MM.1S (cell line): Measurements from ENCODE around the gene PKN1.

Experiments used
- DNase-seq: peaks from one replicate; pipeline ENCODE4 v3.0.0-alpha.2; 2015
- H2AFZ ChIP-seq: fragments of 300-600 bp; sonication (generic); 2 replicates; pipeline ENCODE4 v1.6.0; 2016; ENCODE audit warnings: antibody characterized with exemption, low read length
- H3F3A ChIP-seq: fragments of 300-600 bp; sonication (generic); 2 replicates; pipeline ENCODE4 v1.6.1; 2016; ENCODE audit warnings: mild to moderate bottlenecking, antibody characterized with exemption, low read length, moderate library complexity, mixed read lengths; ENCODE audit not compliant: insufficient read depth
- H3K27ac ChIP-seq: fragments of 300-600 bp; sonication (generic); 2 replicates; pipeline ENCODE4 v1.5.1; 2016; ENCODE audit warnings: mild to moderate bottlenecking, low read length
- H3K27me3 ChIP-seq: fragments of 300-600 bp; sonication (generic); replicated peaks from 2 replicates; pipeline ENCODE4 v1.6.0; 2016; ENCODE audit warnings: low read length; ENCODE audit not compliant: insufficient read depth
- H3K36me3 ChIP-seq: fragments of 300-600 bp; sonication (generic); replicated peaks from 2 replicates; pipeline ENCODE4 v1.6.1; 2016; ENCODE audit warnings: mild to moderate bottlenecking, low read length, mixed read lengths; ENCODE audit not compliant: insufficient read depth
- H3K4me1 ChIP-seq: fragments of 300-600 bp; sonication (generic); 2 replicates; pipeline ENCODE4 v1.6.1; 2016; ENCODE audit warnings: low read length, mixed read lengths
- H3K4me2 ChIP-seq: fragments of 300-600 bp; sonication (generic); 2 replicates; pipeline ENCODE4 v1.6.0; 2016; ENCODE audit warnings: low read depth, low read length
- H3K4me3 ChIP-seq: fragments of 300-600 bp; sonication (generic); 2 replicates; pipeline ENCODE4 v1.5.1; 2016; ENCODE audit warnings: low read length, mixed read lengths
- H3K79me2 ChIP-seq: fragments of 300-600 bp; sonication (generic); 2 replicates; pipeline ENCODE4 v1.6.1; 2016; ENCODE audit warnings: mixed run types, low read length, mixed read lengths
- H3K9ac ChIP-seq: fragments of 300-600 bp; sonication (generic); 2 replicates; pipeline ENCODE4 v1.6.1; 2016; ENCODE audit warnings: low read length, mixed read lengths
- H3K9me2 ChIP-seq: fragments of 300-600 bp; sonication (generic); replicated peaks from 2 replicates; pipeline ENCODE4 v1.6.1; 2016; ENCODE audit warnings: mild to moderate bottlenecking, low read length, mixed read lengths; ENCODE audit not compliant: insufficient read depth
- H3K9me3 ChIP-seq: fragments of 300-600 bp; sonication (generic); replicated peaks from 2 replicates; pipeline ENCODE4 v1.6.1; 2016; ENCODE audit warnings: mild to moderate bottlenecking, low read length, mixed read lengths; ENCODE audit not compliant: insufficient read depth
- H4K20me1 ChIP-seq: fragments of 300-600 bp; sonication (generic); 2 replicates; pipeline ENCODE4 v1.6.1; 2016; ENCODE audit warnings: mild to moderate bottlenecking, low read length, moderate library complexity, mixed read lengths; ENCODE audit not compliant: insufficient read depth
- CTCF ChIP-seq: fragments of 300-600 bp; sonication (generic); IDR thresholded peaks from 2 replicates; pipeline ENCODE4 v1.5.1; 2016; ENCODE audit warnings: antibody characterized with exemption, low read length, mixed read lengths
- EZH2 ChIP-seq: fragments of 300-600 bp; sonication (generic); optimal IDR thresholded peaks from 2 replicates; pipeline ENCODE3; 2017; ENCODE audit warnings: low read depth, mild to moderate bottlenecking, antibody characterized with exemption, low read length, mixed read lengths
- EZH2phosphoT487 ChIP-seq: fragments of 300-600 bp; sonication (generic); IDR thresholded peaks from 2 replicates; pipeline ENCODE4 v1.6.1; 2018; ENCODE audit warnings: antibody characterized with exemption, low read length

Gene PKN1

GRCh38 chr19:14413693-14414181, 19.4 kb upstream of the PKN1 start:
- Histone ChIP-seq H3K27ac (no peak overlapping the region), H3K9ac (no peak overlapping the region), H3K79me2 (peaks cover 88% of the 10 kb centered on the region), H4K20me1 (peaks cover 81% of the 10 kb centered on the region), H3K4me3 (no peak overlapping the region), H3K36me3 (peaks cover 35% of the 10 kb centered on the region), H3K4me2 (no peak overlapping the region), H3K9me3 (no peaks in the 10 kb centered on the region), H2AFZ (no peak overlapping the region), H3K9me2 (no peaks in the 10 kb centered on the region), H3K4me1 (peaks cover 11% of the 10 kb centered on the region), H3K27me3 (no peaks in the 10 kb centered on the region), H3F3A (peaks cover 20% of the 10 kb centered on the region)
- DNase-seq: no peak
- TF ChIP-seq EZH2phosphoT487 (no peak), CTCF (no peak), EZH2 (no peak)

GRCh38 chr19:14414926-14415690, 18.0 kb upstream of the PKN1 start:
- Histone ChIP-seq H3F3A (peaks cover 12% of the 10 kb centered on the region), H3K4me2 (no peak overlapping the region), H4K20me1 (peaks cover 72% of the 10 kb centered on the region), H3K79me2 (peaks cover 89% of the 10 kb centered on the region), H3K4me3 (no peak overlapping the region), H3K36me3 (peaks cover 32% of the 10 kb centered on the region), H3K27me3 (no peaks in the 10 kb centered on the region), H3K4me1 (peaks cover 11% of the 10 kb centered on the region), H2AFZ (no peak overlapping the region), H3K9me3 (no peaks in the 10 kb centered on the region), H3K9me2 (no peaks in the 10 kb centered on the region), H3K27ac (no peak overlapping the region), H3K9ac (no peak overlapping the region)
- TF ChIP-seq EZH2phosphoT487 (no peak), CTCF (no peak), EZH2 (no peak)
- no peak for DNase-seq

GRCh38 chr19:14416817-14417231, 16.3 kb upstream of the PKN1 start:
- H3K79me2 ChIP-seq: peaks cover 77% of the 10 kb centered on the region
- peak overlapping the region; percentile 24; the same call in 1 of the 2 replicates for H3K4me3 ChIP-seq
- H3K36me3 ChIP-seq: peaks cover 19% of the 10 kb centered on the region; the same call in 1 of the 2 replicates
- DNase-seq: no peak
- TF ChIP-seq EZH2phosphoT487 (no peak), CTCF (no peak), EZH2 (no peak)
- no peaks in the 10 kb centered on the region for H3K9me3 ChIP-seq
- H3K9me2 ChIP-seq: no peaks in the 10 kb centered on the region
- H3K27me3 ChIP-seq: no peaks in the 10 kb centered on the region
- no peak overlapping the region for H3K27ac ChIP-seq
- peaks cover 12% of the 10 kb centered on the region for H3F3A ChIP-seq
- H3K9ac ChIP-seq: no peak overlapping the region
- no peak overlapping the region for H2AFZ ChIP-seq
- peaks cover 58% of the 10 kb centered on the region for H4K20me1 ChIP-seq
- H3K4me1 ChIP-seq: peaks cover 11% of the 10 kb centered on the region
- H3K4me2 ChIP-seq: peak overlapping the region; percentile 69
